Measurements from ENCODE around the gene HID1. TPM values are rescaled to one million over a fixed set of nuclear protein-coding genes. Genes with fewer than 3 reads are reported as not detected.
A peak's percentile ranks its signal among the peaks of the same experiment; 100 is the strongest.
"Not testable (repeated sequence)": the region's sequence is repeated elsewhere in the genome, so short reads cannot be mapped to it uniquely, and the experiment has no call there.

HID1 gene
- total RNA-seq, 1 donor from 2014 or later: 11.2 TPM

- no peak for DNase-seq
- no peak for ATAC-seq
- intact Hi-C loops (cut with micrococcal nuclease): no loop called here
Observed at GRCh38 chr17:74935048-74935447, 37.5 kb downstream of the HID1 start.

DNA sequence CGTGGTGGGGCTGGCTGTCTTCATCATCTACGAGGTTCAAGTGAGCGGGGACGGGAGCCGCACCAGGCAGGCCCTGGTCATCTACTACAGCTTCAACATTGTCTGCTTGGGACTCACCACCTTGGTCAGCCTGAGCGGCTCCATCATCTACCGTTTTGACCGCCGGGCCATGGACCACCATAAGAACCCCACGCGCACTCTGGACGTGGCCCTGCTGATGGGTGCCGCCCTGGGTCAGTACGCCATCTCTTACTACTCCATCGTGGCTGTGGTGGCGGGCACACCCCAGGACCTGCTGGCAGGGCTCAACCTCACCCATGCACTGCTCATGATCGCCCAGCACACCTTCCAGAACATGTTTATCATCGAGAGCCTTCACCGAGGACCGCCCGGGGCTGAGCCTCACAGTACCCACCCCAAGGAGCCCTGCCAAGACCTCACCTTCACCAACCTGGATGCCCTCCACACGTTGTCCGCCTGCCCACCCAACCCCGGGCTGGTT is 42.0 kb downstream of the HID1 start:
- ATAC-seq: no peak
- intact Hi-C loops (cut with micrococcal nuclease): no loop called here
- no peak for DNase-seq

GRCh38 chr17:74928786-74929185 is 43.8 kb downstream of the HID1 start:
- DNase-seq (no peak), ATAC-seq (no peak)
- intact Hi-C loops (cut with micrococcal nuclease): no loop called here

DNA sequence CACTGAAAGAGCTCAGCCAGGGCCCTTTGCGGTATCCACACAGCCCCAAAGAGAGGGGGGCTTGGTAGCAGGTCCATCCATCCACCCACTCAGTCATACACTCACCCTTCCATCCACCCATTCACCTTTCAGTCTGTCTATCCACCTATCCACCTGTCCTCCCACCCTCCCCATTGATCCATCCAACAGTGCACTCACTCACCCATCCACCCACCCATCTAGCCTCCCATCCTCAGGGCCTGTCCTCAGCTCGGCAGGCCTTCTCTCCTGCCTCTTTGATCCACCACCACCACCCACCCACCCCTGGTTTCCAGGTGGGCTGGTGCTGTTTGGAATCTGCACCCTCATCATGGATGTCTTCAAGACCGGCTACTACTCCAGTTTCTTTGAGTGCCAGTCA is 47.3 kb downstream of the HID1 start:
- DNase-seq (no peak), ATAC-seq (no peak)
- intact Hi-C loops (cut with micrococcal nuclease): no loop called here

DNA sequence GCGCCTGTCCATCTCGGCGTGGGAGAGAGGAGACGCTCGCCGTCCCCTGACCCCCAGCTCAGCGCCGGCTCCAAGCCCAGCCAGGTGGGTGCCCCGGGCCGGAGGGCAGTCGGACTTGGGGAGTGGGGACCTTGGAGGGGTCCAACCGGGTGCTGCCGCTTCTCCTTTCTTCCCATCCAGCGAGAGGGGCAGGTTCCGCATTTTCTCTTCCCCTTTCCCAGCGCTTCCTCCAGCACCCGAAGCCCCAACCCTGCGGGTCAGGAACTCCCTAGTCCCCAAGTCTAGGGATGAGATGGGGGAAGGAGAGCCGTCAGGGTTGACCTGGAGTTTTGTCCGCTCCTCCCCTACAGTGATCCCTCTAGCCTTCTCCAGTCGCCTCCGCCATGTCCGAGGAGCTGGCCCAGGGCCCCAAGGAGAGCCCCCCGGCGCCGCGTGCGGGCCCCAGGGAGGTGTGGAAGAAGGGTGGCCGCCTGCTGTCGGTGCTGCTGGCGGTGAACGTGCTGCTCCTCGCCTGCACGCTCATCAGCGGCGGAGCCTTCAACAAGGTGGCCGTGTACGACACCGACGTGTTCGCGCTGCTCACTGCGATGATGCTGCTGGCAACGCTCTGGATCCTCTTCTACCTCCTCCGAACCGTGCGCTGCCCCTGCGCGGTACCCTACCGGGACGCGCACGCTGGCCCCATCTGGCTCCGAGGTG is 48.2 kb downstream of the HID1 start, which contains the start of gene OTOP2:
Gene OTOP2, plus strand, starts transcription at position 24 of the 699 bp plus-strand sequence. Its CDS starts 360 bp downstream, at position 384.
- intact Hi-C loops (cut with micrococcal nuclease): no loop called here
- ATAC-seq (peak; percentile 42), DNase-seq (peak; percentile 45)

DNA sequence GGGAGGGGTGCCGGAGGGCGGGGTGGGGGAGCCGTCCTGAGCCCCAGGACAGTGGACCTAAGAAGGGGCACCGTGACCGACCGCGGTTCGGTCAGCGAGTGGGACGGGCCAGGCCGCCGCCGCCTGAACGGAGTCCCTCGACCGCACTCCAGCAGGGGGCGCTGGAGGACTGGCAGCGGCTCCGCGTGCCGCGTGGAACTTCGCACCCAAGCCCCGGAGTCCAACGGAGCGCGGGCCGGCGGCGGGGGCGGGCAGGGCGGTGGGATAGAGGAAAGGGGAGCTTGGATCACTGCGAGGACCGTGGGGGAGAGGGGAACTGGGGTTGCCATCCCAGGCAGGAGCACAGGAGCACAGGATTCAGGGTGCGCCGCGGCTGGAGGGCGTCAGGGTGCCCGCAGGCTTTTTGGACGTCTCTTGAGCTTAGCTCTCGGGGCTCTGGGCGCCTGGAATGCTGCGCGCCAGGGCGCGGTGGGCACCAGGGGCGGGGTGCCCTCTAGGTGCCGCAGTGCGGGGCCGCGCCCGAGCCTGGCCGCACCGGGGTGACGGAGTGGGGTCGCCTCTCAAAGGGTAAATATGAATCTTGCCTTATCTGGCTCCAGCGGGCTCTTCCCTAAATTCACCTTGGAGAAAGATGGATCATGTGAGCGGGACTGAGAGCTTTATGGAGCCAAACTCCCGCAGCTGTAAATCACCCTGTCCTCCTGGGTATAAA is 48.9 kb downstream of the HID1 start:
- intact Hi-C loops (cut with micrococcal nuclease): no loop called here
- peak; percentile 87 for DNase-seq
- ATAC-seq: peak; percentile 74

DNA sequence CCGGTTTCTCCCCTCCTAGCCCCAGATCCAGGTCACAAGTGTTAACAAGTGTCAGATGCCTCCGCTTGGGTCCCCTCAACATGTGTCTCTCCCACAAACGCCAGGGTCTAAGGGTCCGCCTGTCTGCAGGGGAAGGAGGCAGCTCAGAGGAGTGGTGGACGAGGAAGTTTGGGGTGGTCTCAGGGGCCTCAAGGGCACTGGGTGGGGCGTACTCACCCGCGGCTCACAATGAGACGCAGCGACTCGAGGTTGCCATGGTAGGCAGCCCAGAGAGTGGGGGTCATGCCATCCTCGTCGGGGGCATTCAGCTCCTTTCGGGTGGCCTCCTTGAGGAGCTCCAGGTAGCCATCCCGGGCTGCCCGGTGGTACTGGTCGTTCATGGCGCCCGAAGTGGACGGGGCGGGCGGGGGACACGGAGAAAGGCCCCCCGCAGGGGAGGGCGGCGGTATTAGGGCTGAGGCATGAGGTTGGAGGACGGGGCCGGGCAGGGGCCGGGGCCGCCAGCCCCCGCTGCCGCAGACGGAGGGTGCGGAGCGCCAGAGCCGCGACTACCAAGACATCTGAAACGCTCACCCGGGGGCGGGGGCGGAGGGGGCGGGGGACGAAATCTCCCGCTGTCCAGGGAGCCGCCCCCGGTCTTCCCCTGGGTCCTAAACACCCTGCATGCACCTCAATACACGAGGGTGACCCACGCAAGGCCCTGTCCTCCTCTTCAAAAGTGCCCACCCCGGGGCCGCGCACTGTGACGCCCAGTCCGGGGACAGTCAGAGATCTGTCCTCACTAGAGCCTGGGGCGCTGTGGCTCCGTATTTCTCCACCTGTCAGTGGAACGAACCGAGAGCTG is 49.6 kb downstream of the HID1 start, which contains the start of gene USH1G:
Gene USH1G, minus strand, starts transcription at position 562 of the 844 bp plus-strand sequence. Its CDS starts 182 bp downstream, at position 380.
- ATAC-seq (peak; percentile 9), DNase-seq (no peak)
- intact Hi-C loops (cut with micrococcal nuclease): no loop called here

- DNase-seq (no peak), ATAC-seq (no peak)
- intact Hi-C loops (cut with micrococcal nuclease): no loop called here
Observed at GRCh38 chr17:74922172-74922571, 50.4 kb downstream of the HID1 start.

DNA sequence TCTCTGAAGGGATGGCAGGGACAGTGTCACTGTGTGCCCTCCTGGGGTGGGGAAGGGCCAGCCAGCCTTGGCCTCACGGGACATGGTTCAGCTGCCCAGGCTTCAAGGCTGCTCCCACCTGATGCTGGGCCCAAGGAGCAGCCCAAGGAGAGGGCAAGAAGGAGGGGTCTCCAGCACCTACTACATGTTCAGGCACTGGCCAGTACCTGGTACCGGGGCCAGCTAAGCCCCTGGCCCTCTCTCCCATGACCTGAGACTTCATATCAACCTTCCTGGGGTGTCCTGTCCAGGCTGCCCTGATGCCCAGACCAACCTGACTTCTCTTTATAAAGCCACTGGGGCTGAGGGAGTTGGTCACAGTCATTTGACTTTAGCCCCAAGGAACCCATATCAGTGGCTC is 50.8 kb downstream of the HID1 start:
- ATAC-seq: no peak
- DNase-seq: no peak
- intact Hi-C loops (cut with micrococcal nuclease): no loop called here

GRCh38 chr17:74921026-74921681 is 51.4 kb downstream of the HID1 start:
- intact Hi-C loops (cut with micrococcal nuclease): no loop called here
- no peak for ATAC-seq
- no peak for DNase-seq

DNA sequence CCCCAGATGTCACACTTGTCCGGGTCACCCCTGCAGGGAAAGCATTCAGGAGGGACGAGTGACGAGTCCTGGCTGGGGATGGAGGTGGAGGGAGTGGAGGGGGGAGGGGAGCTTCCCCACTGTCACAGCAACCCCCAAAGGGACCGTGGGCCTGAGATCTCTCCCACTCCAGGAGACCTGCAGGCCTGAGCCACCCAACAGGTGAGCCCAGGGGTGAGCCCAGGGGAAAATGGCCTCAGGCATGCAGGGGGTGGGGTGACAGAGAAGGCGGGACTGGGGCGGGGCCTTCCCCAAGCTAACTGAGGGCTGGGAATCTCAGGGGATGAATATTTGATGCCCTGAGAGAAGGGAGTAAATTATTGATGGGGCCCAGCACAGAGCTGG is 51.9 kb downstream of the HID1 start:
- intact Hi-C loops (cut with micrococcal nuclease): no loop called here
- DNase-seq: no peak
- ATAC-seq: no peak

GRCh38 chr17:74920306-74920620 is 52.3 kb downstream of the HID1 start:
- ATAC-seq (no peak), DNase-seq (no peak)
- intact Hi-C loops (cut with micrococcal nuclease): no loop called here

DNA sequence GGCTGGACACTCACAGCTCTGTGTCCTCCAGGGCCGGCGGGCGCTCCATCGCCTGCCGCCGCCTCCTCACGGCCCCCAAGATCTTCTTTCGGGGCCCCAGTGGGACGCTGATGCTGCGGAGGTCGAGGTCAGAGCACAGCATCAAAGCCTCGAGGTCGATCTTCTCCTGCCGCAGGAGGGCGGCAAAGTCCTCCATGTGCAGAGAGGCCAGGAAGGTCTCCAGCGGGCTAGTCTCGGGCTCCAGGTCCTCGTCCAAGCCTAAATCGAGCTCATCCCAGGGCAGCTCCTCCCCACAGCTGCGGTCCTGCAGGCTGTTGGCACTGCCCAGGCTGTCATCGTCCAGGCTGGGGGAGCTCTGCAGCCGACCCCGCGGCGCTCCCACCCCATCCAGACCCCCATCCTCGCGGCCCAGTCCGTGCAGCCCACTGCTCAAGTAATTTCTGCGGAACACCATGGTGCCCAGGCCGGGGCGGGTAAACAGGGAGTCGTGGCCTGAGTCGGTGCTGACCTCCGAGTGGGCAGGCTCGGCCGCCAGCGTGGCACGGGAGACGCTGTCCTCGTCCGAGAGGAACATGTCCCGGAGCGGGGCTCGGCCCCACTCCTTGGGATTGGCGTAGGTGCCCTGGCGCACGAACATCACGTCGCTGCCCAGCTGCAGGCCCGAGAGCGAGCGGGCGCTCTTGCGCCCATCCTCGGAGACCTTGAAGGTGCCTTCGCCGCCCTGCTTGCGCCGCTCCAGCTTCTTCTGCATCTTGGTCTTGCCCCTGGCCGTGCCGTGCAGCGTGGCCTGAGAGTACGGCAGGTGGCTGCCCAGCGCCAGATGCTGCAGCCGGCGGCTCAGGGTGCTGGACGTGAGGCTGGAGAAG is 52.9 kb downstream of the HID1 start:
- peak; percentile 34 for ATAC-seq
- intact Hi-C loops (cut with micrococcal nuclease): no loop called here
- peak; percentile 38 for DNase-seq

GRCh38 chr17:74918906-74919305 is 53.7 kb downstream of the HID1 start:
- no peak for ATAC-seq
- intact Hi-C loops (cut with micrococcal nuclease): no loop called here

DNA sequence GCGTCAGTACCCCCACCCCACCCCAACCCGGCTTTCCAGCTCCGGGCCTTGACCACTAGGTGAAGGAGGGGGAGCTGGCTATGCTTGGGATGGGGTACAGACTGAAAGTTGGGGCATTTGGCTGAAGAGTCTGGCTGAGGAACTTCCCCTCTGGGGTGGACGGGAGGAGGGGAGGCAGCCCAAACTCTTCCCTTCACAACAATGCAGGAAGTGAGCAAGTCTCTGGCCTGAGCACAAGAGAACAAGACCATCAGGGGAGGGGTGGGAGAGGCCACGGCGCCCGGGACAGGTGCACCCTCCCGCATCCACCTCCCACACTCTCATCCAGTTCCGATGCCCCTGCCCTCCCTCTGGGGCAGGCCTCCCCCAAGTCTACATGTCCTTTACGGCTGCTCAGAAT is 55.1 kb downstream of the HID1 start:
- ATAC-seq: no peak
- intact Hi-C loops (cut with micrococcal nuclease): no loop called here

More at GRCh38 chr17:74918906-74919305, 53.7 kb downstream of the HID1 start:
- no peak for DNase-seq

GRCh38 chr17:74916851-74917199 is 55.7 kb downstream of the HID1 start:
- no peak for DNase-seq
- no peak for ATAC-seq
- intact Hi-C loops (cut with micrococcal nuclease): no loop called here

More for the DNA sequence above, 55.1 kb downstream of the HID1 start:
- no peak for DNase-seq

DNA sequence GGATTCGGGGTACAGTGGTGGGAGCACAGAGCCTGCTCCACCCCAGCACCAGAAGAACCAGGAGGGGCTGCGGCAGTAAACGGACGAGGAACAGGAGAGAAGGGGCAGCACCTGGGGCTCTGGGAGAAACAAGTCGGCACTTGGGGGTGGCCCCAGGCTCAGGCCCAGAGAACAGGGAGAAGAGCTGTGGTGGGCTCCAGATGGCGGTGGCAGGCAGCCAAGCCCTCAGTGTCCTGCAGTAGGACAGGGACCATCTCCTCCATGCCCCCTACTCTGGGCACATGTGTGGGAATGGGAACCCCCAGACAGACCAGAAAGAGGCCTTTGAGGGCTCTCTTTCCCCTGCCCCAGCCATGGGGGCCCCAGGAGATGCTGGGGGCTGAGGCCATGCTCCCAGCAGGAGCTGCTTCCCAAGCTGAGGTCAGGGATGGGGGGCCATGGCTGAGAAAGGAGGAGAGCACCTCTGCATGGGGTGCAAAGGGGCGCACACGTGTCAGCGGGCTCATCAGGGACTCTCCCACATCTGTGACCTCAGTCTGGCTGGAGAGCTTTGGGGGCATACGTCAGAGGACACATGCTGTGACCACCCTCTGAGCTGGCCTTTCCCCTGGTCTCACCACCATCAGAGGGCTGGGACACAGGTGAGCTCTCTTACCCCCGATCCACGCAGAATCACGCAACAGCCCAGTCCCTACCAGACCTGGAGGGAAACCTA is 56.3 kb downstream of the HID1 start:
- DNase-seq: no peak
- intact Hi-C loops (cut with micrococcal nuclease): no loop called here
- no peak for ATAC-seq

DNA sequence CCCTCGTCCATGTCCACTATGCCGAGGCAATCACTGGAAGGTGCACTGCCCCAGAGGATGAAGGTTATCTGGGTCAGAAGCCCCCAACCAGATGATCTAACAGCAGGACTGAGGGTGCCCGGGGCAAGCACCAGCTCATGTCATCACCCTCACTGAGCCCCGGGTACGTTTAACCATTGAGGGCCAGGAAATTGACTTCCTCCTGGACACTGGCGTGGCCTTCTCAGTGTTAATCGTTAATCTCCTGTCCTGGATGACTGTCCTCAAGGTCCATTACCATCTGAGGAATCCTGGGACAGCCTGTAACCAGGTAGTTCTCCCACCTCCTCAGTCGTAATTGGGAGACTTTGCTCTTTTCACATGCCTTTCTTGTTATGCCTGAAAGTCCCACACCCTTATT is 61.1 kb downstream of the HID1 start:
- ATAC-seq; intact Hi-C loops (cut with micrococcal nuclease); DNase-seq: not testable (repeated sequence)
